T-helper 1 cell treated with Interleukin-12 subunit alpha and Interleukin-12 subunit beta and Interleukin-4 antibody, amounts not matched to agents 30 μg/mL and 1 μg/mL, for 36 hours (primary cell): ENCODE data around the gene NTMT1.

Experiments used
- H3K27ac Mint-ChIP-seq: one replicate; pipeline ENCODE4 v1.8.0; 2021; ENCODE audit warnings: mild to moderate bottlenecking, mixed read lengths
- H3K27me3 Mint-ChIP-seq: one replicate; pipeline ENCODE4 v1.8.0; 2021; ENCODE audit warnings: low read depth, mixed read lengths
- H3K36me3 Mint-ChIP-seq: one replicate; pipeline ENCODE4 v1.8.0; 2021; ENCODE audit warnings: low read depth, mixed read lengths
- H3K4me1 Mint-ChIP-seq: one replicate; pipeline ENCODE4 v1.8.0; 2021; ENCODE audit warnings: low read depth, mixed read lengths
- H3K4me3 Mint-ChIP-seq: one replicate; pipeline ENCODE4 v1.8.0; 2021; ENCODE audit warnings: mild to moderate bottlenecking, moderate library complexity, mixed read lengths
- H3K9me3 Mint-ChIP-seq: one replicate; pipeline ENCODE4 v1.8.0; 2021; ENCODE audit warnings: mixed read lengths

Gene NTMT1

GRCh38 chr9:129626079-129626624 is at the start of gene NTMT1:
NTMT1 (plus strand) TSS chr9:129626163; CDS start chr9:129632704, 6,541 bp downstream.
- H3K9me3 Mint-ChIP-seq = no peaks in the 10 kb centered on the region
- peaks cover 30% of the 10 kb centered on the region for H3K4me1 Mint-ChIP-seq
- H3K36me3 Mint-ChIP-seq = peaks cover 3% of the 10 kb centered on the region
- peak within 1 kb of the TSS; percentile 96 for H3K27ac Mint-ChIP-seq
- H3K4me3 Mint-ChIP-seq = peak within 1 kb of the TSS; percentile 88
- H3K27me3 Mint-ChIP-seq = peaks cover 8% of the 10 kb centered on the region

GRCh38 chr9:129576546-129577543 is 49.1 kb upstream of the NTMT1 start:
- Mint-ChIP-seq H3K4me3 (peak overlapping the region; percentile 62), H3K36me3 (peaks cover 18% of the 10 kb centered on the region), H3K27me3 (no peaks in the 10 kb centered on the region), H3K9me3 (peaks cover 7% of the 10 kb centered on the region), H3K27ac (peak overlapping the region; percentile 98), H3K4me1 (peaks cover 49% of the 10 kb centered on the region)

GRCh38 chr9:129579294-129579693 is 46.7 kb upstream of the NTMT1 start:
- peaks cover 3% of the 10 kb centered on the region for H3K9me3 Mint-ChIP-seq
- peak overlapping the region; percentile 56 for H3K4me3 Mint-ChIP-seq
- H3K27ac Mint-ChIP-seq = peak overlapping the region; percentile 90
- peaks cover 71% of the 10 kb centered on the region for H3K4me1 Mint-ChIP-seq
- H3K36me3 Mint-ChIP-seq = peaks cover 24% of the 10 kb centered on the region
- H3K27me3 Mint-ChIP-seq = no peaks in the 10 kb centered on the region

GRCh38 chr9:129580211-129580915 is 45.6 kb upstream of the NTMT1 start:
- Mint-ChIP-seq H3K27ac (peak overlapping the region; percentile 90), H3K4me1 (peaks cover 78% of the 10 kb centered on the region), H3K27me3 (no peaks in the 10 kb centered on the region), H3K4me3 (peak overlapping the region; percentile 87), H3K36me3 (peaks cover 28% of the 10 kb centered on the region), H3K9me3 (peaks cover 8% of the 10 kb centered on the region)

GRCh38 chr9:129581505-129582189 is 44.3 kb upstream of the NTMT1 start:
- Mint-ChIP-seq H3K4me3 (peak overlapping the region; percentile 87), H3K27me3 (no peaks in the 10 kb centered on the region), H3K4me1 (peaks cover 81% of the 10 kb centered on the region), H3K36me3 (peaks cover 28% of the 10 kb centered on the region), H3K9me3 (peaks cover 8% of the 10 kb centered on the region), H3K27ac (peak overlapping the region; percentile 83)

- peak overlapping the region; percentile 83 for H3K27ac Mint-ChIP-seq
- H3K9me3 Mint-ChIP-seq = peaks cover 8% of the 10 kb centered on the region
- no peaks in the 10 kb centered on the region for H3K27me3 Mint-ChIP-seq
- peaks cover 84% of the 10 kb centered on the region for H3K4me1 Mint-ChIP-seq
- H3K4me3 Mint-ChIP-seq = peak overlapping the region; percentile 87
- H3K36me3 Mint-ChIP-seq = peaks cover 25% of the 10 kb centered on the region
These were observed 43.1 kb upstream of the NTMT1 start for GRCh38 chr9:129582855-129583254.

GRCh38 chr9:129583308-129584038 is 42.5 kb upstream of the NTMT1 start:
- Mint-ChIP-seq H3K27me3 (no peaks in the 10 kb centered on the region), H3K4me1 (peaks cover 81% of the 10 kb centered on the region), H3K9me3 (peaks cover 8% of the 10 kb centered on the region), H3K36me3 (peaks cover 28% of the 10 kb centered on the region), H3K4me3 (peak overlapping the region; percentile 64), H3K27ac (peak overlapping the region; percentile 83)

GRCh38 chr9:129584136-129584535 is 41.8 kb upstream of the NTMT1 start:
- H3K27ac Mint-ChIP-seq = peak overlapping the region; percentile 91
- peaks cover 8% of the 10 kb centered on the region for H3K9me3 Mint-ChIP-seq
- peaks cover 77% of the 10 kb centered on the region for H3K4me1 Mint-ChIP-seq
- no peaks in the 10 kb centered on the region for H3K27me3 Mint-ChIP-seq
- peak overlapping the region; percentile 32 for H3K4me3 Mint-ChIP-seq
- peaks cover 28% of the 10 kb centered on the region for H3K36me3 Mint-ChIP-seq

- H3K27ac Mint-ChIP-seq = peak overlapping the region; percentile 91
- H3K9me3 Mint-ChIP-seq = peaks cover 8% of the 10 kb centered on the region
- H3K27me3 Mint-ChIP-seq = peaks cover 6% of the 10 kb centered on the region
- peak overlapping the region; percentile 32 for H3K4me3 Mint-ChIP-seq
- peaks cover 65% of the 10 kb centered on the region for H3K4me1 Mint-ChIP-seq
- H3K36me3 Mint-ChIP-seq = peaks cover 28% of the 10 kb centered on the region
These were observed 40.6 kb upstream of the NTMT1 start for GRCh38 chr9:129585352-129585751.

- Mint-ChIP-seq H3K4me1 (peaks cover 59% of the 10 kb centered on the region), H3K9me3 (peaks cover 8% of the 10 kb centered on the region), H3K36me3 (peaks cover 26% of the 10 kb centered on the region), H3K27ac (peak overlapping the region; percentile 90), H3K4me3 (peak overlapping the region; percentile 52), H3K27me3 (peaks cover 12% of the 10 kb centered on the region)
These were observed 39.7 kb upstream of the NTMT1 start for GRCh38 chr9:129586245-129586644.

GRCh38 chr9:129586685-129587084 is 39.3 kb upstream of the NTMT1 start:
- Mint-ChIP-seq H3K36me3 (peaks cover 25% of the 10 kb centered on the region), H3K27me3 (peaks cover 12% of the 10 kb centered on the region), H3K4me1 (peaks cover 56% of the 10 kb centered on the region), H3K9me3 (peaks cover 8% of the 10 kb centered on the region), H3K27ac (peak overlapping the region; percentile 90), H3K4me3 (peak overlapping the region; percentile 33)

GRCh38 chr9:129587487-129588262 is 38.3 kb upstream of the NTMT1 start:
- peaks cover 12% of the 10 kb centered on the region for H3K27me3 Mint-ChIP-seq
- peaks cover 17% of the 10 kb centered on the region for H3K36me3 Mint-ChIP-seq
- no peak overlapping the region for H3K4me3 Mint-ChIP-seq
- H3K27ac Mint-ChIP-seq = peak overlapping the region; percentile 90
- peaks cover 46% of the 10 kb centered on the region for H3K4me1 Mint-ChIP-seq
- peaks cover 8% of the 10 kb centered on the region for H3K9me3 Mint-ChIP-seq

GRCh38 chr9:129590466-129590865 is 35.5 kb upstream of the NTMT1 start:
- peaks cover 23% of the 10 kb centered on the region for H3K27me3 Mint-ChIP-seq
- H3K9me3 Mint-ChIP-seq = no peaks in the 10 kb centered on the region
- H3K4me1 Mint-ChIP-seq = peaks cover 33% of the 10 kb centered on the region
- H3K4me3 Mint-ChIP-seq = no peak overlapping the region
- H3K36me3 Mint-ChIP-seq = peaks cover 8% of the 10 kb centered on the region
- no peak overlapping the region for H3K27ac Mint-ChIP-seq
